ENCODE measurements around the gene RET. TPM values are rescaled to one million over a fixed set of nuclear protein-coding genes. Genes with fewer than 3 reads are reported as not detected.

Gene RET
- polyA plus RNA-seq, 3 donors: 0.08 to 0.39 (median 0.14) TPM

GRCh38 chr10:43160046-43160920, 83.4 kb downstream of the RET start:
- Histone ChIP-seq H3K36me3 (replicated peaks in 1 of 2; ENCODE audit: control insufficient read depth in 1 of 2, insufficient read depth in 2 of 2, low read length in 2 of 2) (peaks cover 37 to 58% of the 10 kb centered on the region in 2 donors), H3K4me3 (replicated peaks in 1 of 3; ENCODE audit: low read depth in 2 of 3, low read length in 3 of 3) (peak overlapping the region in 1 of 3 experiments; percentile 44), H3K4me1 (ENCODE audit: control insufficient read depth in 1 of 2, insufficient read depth in 2 of 2, low read length in 2 of 2) (peaks cover 28 to 56% of the 10 kb centered on the region in 2 donors), H3K27me3 (ENCODE audit: control insufficient read depth in 2 of 2, insufficient read depth in 2 of 2, low read length in 2 of 2) (no peaks in the 10 kb centered on the region), H3K9ac (ENCODE audit: insufficient read depth, low read length, poor library complexity, severe bottlenecking) (peak overlapping the region; percentile 27), H2AFZ (ENCODE audit: insufficient read depth, low read depth, low read length, poor library complexity, severe bottlenecking) (no peak overlapping the region), H3K27ac (ENCODE audit: low read depth in 1 of 2, low read length in 2 of 2) (peak overlapping the region; percentile 59 to 86), H3K79me2 (ENCODE audit: insufficient read depth, low read length) (peaks cover 100% of the 10 kb centered on the region), H4K20me1 (ENCODE audit: insufficient read depth, low read length) (peaks cover 96% of the 10 kb centered on the region), H3K4me2 (replicated peaks; ENCODE audit: extremely low read depth, low read length, poor library complexity, severe bottlenecking) (peak overlapping the region; percentile 53), H3K9me3 (replicated peaks in 1 of 2; ENCODE audit: control insufficient read depth in 1 of 2, insufficient read depth in 1 of 2, low read length in 2 of 2) (no peaks in the 10 kb centered on the region)
- TF ChIP-seq, protein P1, sequence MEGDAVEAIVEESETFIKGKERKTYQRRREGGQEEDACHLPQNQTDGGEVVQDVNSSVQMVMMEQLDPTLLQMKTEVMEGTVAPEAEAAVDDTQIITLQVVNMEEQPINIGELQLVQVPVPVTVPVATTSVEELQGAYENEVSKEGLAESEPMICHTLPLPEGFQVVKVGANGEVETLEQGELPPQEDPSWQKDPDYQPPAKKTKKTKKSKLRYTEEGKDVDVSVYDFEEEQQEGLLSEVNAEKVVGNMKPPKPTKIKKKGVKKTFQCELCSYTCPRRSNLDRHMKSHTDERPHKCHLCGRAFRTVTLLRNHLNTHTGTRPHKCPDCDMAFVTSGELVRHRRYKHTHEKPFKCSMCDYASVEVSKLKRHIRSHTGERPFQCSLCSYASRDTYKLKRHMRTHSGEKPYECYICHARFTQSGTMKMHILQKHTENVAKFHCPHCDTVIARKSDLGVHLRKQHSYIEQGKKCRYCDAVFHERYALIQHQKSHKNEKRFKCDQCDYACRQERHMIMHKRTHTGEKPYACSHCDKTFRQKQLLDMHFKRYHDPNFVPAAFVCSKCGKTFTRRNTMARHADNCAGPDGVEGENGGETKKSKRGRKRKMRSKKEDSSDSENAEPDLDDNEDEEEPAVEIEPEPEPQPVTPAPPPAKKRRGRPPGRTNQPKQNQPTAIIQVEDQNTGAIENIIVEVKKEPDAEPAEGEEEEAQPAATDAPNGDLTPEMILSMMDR (IDR thresholded peaks at IDR 0.05): no peak
- WGBS (ENCODE audit: insufficient coverage): no CpG with 5 or more reads among the region's 1 CpG
- Mint-ChIP-seq H3K27me3 (ENCODE audit: low read depth in 3 of 3) (peaks cover 0 to 2% (median 1%) of the 10 kb centered on the region in 3 donors), H3K27ac (peak overlapping the region; percentile 91 to 100 (median 98)), H3K4me1 (peaks cover 50% of the 10 kb centered on the region), H3K9me3 (peaks cover 0 to 3% (median 0%) of the 10 kb centered on the region in 7 donors), H3K36me3 (peaks cover 63 to 68% of the 10 kb centered on the region in 2 donors), H3K4me3 (peak overlapping the region; percentile 28 to 79)
- intact Hi-C loops (cut with micrococcal nuclease): loop anchor here (5.0 kb wide), 1 partner anchor 38 kb away; no protein-coding TSS in a partner anchor
- DNase-seq: peak; percentile 84 to 91 (median 91)

DNA sequence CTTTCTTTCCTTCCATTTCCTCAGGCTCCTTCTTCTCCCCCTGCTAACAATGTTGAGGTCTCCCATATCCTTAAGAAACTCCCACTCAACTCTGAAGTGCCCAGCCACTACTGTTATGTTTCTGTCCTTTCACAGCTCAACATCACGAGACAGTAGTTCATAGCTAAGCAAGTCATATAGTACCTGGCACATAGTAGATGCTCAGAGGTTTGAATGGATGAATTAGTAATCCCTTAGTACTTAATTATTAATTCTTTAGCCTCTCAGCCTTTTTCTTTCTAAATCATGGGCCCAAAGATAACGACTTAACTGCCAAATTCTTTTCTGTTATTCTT, 84.0 kb downstream of the RET start:
- WGBS (ENCODE audit: insufficient coverage): no CpG with 5 or more reads among the region's 2 CpGs
- H4K20me1 ChIP-seq (ENCODE audit: insufficient read depth, low read length): peaks cover 96% of the 10 kb centered on the region
- H3K36me3 ChIP-seq (replicated peaks in 1 of 2; ENCODE audit: control insufficient read depth in 1 of 2, insufficient read depth in 2 of 2, low read length in 2 of 2): peaks cover 38 to 58% of the 10 kb centered on the region in 2 donors
- TF ChIP-seq, protein P1 (IDR thresholded peaks at IDR 0.05): no peak
- H3K27me3 Mint-ChIP-seq (ENCODE audit: low read depth in 3 of 3): peaks cover 0 to 2% (median 1%) of the 10 kb centered on the region in 3 donors
- H3K4me3 ChIP-seq (replicated peaks in 1 of 3; ENCODE audit: low read depth in 2 of 3, low read length in 3 of 3): peak overlapping the region in 1 of 3 experiments; percentile 10
- no peak overlapping the region for H2AFZ ChIP-seq (ENCODE audit: insufficient read depth, low read depth, low read length, poor library complexity, severe bottlenecking)
- peaks cover 28 to 52% of the 10 kb centered on the region in 2 donors for H3K4me1 ChIP-seq (ENCODE audit: control insufficient read depth in 1 of 2, insufficient read depth in 2 of 2, low read length in 2 of 2)
- H3K27ac ChIP-seq (ENCODE audit: low read depth in 1 of 2, low read length in 2 of 2): peak overlapping the region; percentile 59 to 86
- H3K4me1 Mint-ChIP-seq: peaks cover 47% of the 10 kb centered on the region
- H3K79me2 ChIP-seq (ENCODE audit: insufficient read depth, low read length): peaks cover 100% of the 10 kb centered on the region
- peaks cover 0 to 3% (median 0%) of the 10 kb centered on the region in 7 donors for H3K9me3 Mint-ChIP-seq
- H3K9me3 ChIP-seq (replicated peaks in 1 of 2; ENCODE audit: control insufficient read depth in 1 of 2, insufficient read depth in 1 of 2, low read length in 2 of 2): no peaks in the 10 kb centered on the region
- H3K4me2 ChIP-seq (replicated peaks; ENCODE audit: extremely low read depth, low read length, poor library complexity, severe bottlenecking): peak overlapping the region; percentile 53
- no peak overlapping the region for H3K9ac ChIP-seq (ENCODE audit: insufficient read depth, low read length, poor library complexity, severe bottlenecking)
- peak overlapping the region; percentile 91 to 100 (median 98) for H3K27ac Mint-ChIP-seq
- H3K4me3 Mint-ChIP-seq: peak overlapping the region; percentile 28 to 79
- H3K36me3 Mint-ChIP-seq: peaks cover 61 to 63% of the 10 kb centered on the region in 2 donors
- peak in 2 of 3 donors; percentile 44 to 65 for DNase-seq
- intact Hi-C loops (cut with micrococcal nuclease): loop anchor here (5.0 kb wide), 1 partner anchor 39 kb away; no protein-coding TSS in a partner anchor
- H3K27me3 ChIP-seq (ENCODE audit: control insufficient read depth in 2 of 2, insufficient read depth in 2 of 2, low read length in 2 of 2): no peaks in the 10 kb centered on the region

Data from CD14-positive monocyte (primary cell).